DND-41 (cell line): ENCODE data around the gene ELAVL2.

Experiments used
- EZH2 ChIP-seq: IDR thresholded peaks from 3 replicates; pipeline ENCODE4 v1.6.1; 2012; ENCODE audit warnings: borderline replicate concordance, low read depth, mild to moderate bottlenecking, moderate library complexity, low read length, inconsistent platforms; ENCODE audit not compliant: severe bottlenecking
- TF ChIP-seq, protein P1 (sequence below): IDR thresholded peaks from 2 replicates; pipeline ENCODE4 v1.5.1; 2012; ENCODE audit warnings: borderline replicate concordance, low read length, moderate library complexity, mild to moderate bottlenecking; ENCODE audit not compliant: poor library complexity, severe bottlenecking; ENCODE audit errors: extremely low read depth

DNA sequence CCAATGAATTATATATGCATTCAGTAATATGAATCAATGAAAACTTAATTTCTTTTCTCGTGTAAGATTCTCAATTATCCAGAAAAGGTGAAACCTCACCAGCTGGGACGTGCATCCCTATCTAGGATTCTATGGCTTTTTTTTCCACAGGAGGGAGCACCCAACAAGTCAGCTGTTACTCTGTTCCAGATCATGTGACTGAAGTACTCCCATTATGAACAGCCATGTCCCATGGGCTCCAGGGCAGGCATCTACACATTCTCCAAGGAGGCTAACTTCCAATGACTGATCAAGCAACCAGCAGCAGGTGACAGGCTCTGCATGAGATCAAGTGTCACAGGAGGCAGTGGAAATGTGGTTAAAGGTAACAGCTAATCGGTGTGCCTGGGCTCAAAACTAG lies 118.8 kb downstream of the ELAVL2 start:
- TF ChIP-seq, protein P1, sequence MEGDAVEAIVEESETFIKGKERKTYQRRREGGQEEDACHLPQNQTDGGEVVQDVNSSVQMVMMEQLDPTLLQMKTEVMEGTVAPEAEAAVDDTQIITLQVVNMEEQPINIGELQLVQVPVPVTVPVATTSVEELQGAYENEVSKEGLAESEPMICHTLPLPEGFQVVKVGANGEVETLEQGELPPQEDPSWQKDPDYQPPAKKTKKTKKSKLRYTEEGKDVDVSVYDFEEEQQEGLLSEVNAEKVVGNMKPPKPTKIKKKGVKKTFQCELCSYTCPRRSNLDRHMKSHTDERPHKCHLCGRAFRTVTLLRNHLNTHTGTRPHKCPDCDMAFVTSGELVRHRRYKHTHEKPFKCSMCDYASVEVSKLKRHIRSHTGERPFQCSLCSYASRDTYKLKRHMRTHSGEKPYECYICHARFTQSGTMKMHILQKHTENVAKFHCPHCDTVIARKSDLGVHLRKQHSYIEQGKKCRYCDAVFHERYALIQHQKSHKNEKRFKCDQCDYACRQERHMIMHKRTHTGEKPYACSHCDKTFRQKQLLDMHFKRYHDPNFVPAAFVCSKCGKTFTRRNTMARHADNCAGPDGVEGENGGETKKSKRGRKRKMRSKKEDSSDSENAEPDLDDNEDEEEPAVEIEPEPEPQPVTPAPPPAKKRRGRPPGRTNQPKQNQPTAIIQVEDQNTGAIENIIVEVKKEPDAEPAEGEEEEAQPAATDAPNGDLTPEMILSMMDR = no peak
- TF ChIP-seq EZH2 = no peak
